A204.1 (cell line): ENCODE results near the gene ZNF366.

Experiments used
- FAIRE-seq: peaks from 2 replicates; lab custom pipeline; 2012; peaks lifted over from hg19 to GRCh38; lab: Jason Lieb, UNC

The ZNF366 gene

DNA sequence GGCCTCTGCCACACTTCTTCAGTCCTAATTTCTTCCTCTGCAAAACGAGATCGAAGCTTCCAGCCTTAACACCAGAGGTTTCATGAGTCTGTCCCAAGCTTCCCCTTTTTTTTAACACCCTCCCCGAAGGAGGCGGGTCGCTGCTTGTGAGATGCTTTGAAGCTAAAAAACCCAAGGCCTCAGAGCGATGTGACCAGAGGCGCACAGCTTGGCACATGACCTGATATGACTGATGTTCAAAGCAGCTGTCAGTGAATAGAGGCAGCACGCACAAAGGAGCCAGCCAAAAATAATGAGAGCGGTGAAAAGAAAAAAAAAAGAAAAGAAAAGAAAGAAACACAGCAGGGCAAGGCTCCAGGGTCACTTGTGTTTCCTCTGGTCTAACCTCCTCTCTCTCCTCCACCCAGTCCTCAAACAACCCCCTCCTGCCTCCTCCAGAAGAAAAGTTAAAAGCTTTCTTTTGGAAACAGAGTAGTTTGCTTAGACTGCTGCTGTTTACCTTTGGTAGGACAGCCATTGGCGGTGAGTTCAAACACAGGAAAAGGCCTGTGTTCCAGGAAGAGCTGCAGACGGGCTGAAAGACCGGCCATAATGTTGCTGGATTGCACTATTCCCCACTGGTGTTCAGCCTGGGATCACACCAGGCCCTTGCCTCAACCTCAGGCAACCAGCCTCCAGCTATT, 10.9 kb upstream of the ZNF366 start:
- no peak for FAIRE-seq

DNA sequence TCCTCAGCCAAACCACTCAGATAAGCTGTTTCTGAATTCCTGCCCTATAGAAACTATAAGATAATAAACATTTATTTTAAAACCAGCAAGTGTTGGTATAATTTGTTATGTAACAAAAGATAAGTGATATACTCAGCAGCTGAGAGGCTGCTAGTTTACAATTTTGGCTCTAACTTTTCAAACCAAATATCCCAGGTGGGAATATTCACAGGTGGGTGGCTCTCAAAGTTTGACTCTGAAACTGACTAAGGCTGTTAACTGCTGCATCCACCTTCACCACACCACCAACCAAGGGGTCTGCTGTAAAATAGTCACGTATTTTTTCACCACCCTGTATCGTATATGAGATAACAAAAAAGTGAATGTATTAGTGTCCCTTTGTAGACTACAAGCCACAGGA, 9.7 kb upstream of the ZNF366 start:
- no peak for FAIRE-seq

DNA sequence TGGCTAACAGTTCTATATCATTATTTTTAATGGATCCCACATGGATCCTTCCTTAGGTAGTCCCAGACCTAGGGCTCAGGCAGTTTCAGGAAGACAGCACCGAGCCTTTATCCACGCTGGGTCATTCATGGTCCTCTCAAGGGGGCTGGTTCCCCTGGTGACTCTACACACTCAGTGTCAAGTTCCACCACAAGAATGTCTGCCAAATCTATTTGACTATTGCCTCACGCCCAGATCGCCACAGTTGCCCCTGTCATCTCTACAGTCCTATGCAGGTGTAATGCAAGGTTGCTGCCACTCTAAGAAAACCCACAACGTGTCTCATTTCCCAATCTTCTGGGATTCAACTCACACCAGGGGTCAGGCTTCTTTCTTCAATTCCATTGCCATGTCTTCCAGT, 8.0 kb upstream of the ZNF366 start:
- no peak for FAIRE-seq

DNA sequence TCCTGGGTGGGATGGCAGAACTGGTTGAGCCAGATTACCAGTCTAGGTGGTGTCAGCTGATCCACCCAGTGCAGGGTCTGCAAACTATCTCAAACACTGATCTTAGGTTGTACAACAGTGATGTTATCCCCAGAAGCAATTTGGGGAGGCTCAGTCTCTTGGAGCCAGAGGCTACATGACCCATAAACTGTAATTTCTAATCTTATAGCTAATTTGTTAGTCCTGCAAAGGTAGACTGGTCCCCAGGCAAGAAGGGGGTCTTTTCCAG, 5.3 kb upstream of the ZNF366 start:
- no peak for FAIRE-seq

DNA sequence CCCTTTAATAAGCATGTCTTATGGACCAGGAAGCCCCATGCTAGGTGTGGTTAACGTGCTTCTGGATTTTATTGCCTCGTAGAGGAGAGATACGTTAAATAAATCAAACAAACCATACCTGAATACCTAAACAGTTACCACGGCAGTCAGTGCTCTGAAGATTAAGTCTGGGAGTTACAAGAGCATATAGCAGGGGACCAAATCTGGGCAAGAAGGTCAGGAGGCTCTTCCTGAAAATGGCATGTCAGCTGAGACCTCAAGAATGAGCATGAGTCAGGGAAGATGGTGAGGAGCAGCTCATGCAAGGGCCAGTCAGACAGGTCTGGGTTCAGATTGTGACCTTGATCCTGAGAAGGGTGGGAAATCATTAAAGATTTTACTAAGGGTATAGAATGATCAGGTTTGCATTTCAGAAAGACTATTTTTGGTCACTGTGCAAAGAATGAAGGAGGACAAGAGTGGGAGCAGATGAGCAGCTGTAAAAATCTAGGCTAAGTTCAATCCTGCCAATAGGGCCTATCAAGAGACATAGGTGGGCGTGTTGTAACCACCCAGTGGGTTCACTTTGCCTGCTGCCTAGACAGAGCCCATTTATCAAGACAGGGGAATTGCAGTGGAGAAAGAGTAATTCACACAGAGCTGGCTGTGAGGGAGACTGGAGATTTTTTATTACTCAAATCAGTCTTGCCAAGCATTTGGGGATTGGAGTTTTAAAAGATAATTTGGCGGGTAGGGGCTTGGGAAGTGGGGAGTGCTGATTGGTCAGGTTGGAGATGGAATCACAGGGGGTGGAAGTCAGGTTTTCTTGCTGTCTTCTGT, 4.8 kb upstream of the ZNF366 start:
- no peak for FAIRE-seq

DNA sequence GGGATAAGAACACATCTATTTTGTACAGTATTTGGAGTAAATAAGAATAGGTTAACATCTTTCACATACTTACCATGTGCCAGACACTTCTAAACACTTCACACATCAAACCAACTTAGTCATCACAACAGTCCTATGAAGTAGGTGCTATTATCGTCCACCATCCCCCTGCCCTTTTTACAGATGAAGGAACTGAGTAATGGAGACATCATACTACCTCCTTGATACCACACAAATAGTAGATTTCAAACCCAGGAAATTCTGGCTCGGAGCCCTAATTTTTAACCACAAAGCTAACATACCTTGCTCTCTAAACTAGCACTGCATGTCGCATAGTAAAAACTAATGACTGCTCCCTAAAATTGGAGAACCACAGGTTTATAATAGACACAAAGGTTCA, 4.2 kb upstream of the ZNF366 start:
- FAIRE-seq = no peak

DNA sequence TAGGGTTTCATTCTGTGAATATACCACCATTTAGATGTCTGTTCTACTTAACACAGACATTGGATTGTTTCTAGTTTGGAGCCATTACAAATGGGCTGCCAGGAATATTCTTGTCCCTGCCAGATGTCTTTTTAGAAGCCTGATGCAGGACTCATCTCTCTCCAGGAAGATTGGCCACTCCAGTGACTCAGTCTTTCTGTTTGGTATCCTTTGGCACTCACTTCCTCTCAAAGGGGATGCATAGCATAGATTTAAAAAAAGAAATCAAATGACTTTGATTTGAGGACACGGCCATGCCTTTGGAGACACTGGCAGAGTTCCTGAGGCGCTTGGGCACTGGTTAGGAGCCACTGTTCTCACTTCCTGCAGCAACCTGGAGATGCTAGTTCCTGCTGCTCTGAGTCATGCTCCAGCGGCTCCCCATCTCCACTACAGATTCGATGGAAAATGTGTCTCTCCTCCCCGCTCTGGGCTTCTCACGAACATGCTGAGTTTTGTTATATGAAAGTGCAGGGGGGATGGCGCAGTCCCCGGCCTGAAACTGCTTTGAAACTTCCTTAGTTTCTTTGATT, 3.5 kb upstream of the ZNF366 start:
- FAIRE-seq = no peak

DNA sequence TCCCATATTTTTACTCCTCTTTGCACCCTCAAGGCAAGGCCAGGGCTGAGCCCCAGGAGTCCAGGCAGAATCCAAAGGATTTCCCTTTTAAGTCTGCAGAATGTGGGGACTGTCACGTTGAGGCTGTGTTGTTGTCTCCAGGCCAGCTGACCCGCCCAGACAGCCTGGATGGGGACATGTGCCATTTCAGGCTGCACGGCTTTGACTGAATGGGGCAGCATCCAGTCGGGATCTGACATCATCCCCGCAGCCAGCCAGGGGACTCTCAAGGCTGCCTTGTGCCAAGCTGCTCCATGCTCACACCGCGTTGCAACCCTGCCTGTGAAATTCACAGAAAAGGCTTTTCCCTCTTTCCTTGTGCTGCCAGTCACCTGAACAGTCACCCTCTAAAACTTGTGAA, 2.2 kb upstream of the ZNF366 start:
- FAIRE-seq = no peak

DNA sequence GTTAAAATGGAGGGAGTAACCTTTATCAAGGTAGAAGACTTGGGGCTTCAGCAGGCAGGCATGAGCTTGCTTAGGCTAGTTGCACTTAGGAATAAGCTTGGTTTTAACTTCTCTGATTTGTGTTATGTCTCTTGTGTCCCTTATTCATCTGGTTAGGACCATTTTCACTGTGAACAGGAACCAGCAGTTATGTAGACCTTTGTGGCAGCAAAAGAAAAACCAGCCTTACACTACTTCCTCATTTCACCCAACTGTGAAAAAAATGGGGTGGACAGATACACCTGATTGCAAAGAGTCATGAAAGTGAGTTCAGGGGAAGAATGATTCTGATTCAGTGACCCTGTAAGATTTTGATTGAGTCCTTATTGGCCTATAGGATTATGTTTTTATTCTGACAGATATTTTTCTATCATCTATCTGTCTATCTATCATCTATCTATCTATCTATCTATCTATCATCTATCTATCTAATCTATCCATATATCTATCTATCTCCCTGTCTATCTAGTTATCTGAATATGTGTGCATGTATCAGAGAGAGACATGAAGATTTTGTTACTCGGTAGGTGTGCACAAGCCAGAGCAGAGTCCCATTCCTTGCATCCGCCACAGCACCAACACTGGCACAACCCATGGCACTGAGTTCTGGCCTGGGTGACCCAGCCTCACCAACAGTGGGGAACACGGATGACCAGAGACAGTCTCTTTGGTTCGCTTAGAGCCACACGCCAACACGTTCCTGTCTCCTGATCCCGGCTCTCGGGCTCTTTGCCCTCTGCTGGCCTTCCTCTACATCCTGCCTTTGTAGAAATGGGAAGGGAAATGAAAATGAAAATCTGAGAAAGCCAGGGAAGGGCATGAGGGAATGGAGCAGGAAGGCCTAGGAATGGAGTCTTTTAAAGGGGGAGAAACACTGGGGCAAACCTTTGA, 1.3 kb upstream of the ZNF366 start:
- FAIRE-seq = no peak

DNA sequence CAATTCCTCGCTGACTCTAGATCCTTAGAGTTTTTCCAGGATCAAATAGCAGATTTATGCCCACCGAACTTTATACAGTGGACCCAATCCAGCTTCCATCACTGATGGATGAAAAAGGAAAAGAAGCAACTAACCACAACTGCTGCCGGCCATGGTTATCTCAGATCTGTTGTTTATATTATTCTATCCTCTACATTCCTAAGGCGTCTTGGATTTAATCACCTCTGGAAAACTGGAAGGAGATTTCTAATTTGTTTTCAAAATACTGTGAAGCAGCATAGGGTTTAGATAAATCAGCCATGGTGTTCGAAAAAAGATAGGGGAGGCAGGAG, 663 bp upstream of the ZNF366 start:
- FAIRE-seq = no peak

DNA sequence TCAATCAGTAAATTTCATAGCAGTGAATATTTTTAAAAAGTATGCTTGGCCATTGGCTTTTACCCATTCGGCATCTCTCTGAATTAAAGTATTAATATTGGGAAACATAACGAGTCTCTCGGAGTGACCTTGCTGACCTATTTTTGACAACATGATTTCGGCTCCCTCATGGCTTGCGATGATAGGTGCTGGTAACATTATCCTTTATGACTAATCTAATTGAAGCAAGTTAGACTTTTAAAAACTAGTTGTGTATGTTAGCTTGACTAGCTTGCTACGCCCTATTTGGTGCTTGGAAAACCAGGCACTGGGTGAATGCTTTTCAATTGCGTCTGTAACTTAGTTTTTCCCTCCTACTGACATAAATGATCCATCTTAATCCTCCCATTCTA, 1.1 kb downstream of the ZNF366 start:
- no peak for FAIRE-seq

DNA sequence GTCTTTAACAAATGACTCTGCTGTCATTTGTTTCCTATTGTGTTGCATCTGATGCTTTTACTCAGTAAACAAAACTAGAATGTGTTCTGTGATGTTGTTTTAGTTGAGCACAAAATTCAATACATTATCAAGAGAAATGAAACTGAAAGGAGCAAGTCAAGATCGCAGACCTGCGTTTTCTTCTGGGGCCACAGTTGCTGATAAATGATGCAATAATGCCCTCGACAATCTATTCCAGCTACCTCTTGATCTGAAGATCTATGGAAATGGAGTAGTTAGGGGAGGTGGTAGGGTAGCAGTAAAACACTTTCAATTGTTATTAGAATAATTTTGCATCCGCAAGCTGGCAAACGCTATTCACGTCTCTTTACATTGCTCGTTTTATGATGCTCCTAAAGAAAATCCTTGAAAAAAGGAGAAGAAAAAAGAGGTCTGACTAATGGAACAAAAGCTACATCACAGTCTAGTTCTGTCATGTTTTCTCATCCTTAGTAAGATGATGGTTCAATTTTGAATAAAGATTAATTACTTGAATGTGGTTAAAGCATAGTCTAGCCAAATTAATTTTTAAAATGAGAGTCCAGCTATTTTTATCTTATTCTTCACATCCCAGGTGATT, 1.6 kb downstream of the ZNF366 start:
- no peak for FAIRE-seq

DNA sequence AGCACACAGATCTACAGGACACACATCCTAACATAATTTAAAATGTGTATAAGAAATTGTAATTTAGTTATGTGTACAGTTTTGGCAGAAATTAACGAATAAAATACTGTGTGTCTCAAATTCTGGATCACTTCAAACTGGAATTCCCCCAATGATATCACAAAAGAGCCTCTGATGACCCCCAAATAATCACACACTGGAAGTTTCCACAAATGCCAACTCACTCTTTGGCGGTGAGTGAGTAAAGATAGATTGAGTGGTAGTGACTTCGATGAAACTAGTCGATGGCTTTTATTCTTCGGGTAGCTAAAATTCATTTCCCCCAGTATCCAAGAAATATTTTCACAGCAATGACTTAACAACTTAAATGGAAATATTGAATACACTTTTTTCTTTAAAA, 2.2 kb downstream of the ZNF366 start:
- no peak for FAIRE-seq

DNA sequence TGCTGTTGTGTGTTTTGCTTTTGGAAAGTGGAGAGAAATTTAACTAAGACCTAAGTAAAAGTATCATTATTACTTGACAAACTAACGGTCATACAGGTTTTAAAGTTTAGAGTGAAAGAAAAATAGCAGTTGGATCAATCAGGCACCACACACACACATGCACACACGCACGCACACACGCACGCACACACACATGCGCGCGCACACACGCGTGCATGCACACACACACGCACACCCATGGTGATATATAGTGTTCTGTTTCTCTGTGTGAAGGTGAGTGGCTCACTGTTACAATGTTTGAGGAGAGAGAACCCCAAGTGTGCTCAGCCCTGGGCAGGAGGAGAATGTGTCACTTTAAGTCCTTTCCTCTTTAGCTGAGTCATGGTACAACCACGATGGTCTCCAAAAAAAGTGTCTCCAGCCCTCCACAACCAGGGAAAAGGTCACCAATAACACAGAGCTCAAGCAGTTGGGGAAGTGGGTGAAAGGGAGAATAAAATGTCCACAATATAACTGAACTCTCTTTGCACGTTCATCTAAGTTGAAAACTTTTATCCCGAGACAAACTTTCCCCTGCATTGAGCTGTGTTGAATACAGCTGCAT, 3.2 kb downstream of the ZNF366 start:
- no peak for FAIRE-seq

DNA sequence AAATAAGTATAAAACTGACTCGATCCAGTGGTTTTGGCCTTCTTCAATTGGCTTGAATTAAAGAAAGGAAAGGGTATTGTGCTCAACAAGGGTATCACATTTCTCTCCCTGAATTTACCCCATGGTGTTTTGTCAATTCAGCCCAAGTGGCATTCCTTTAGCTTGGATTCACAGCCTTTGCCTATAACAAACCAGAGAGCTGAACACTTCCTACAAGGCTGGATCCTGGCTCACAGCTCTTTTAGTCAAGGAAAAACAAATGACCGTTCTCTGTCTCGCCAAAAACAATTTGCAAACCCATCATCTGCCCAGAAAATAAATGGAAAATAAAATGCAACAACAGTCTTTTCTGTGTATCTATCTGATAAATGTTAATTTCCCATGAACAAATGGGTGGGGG, 5.7 kb downstream of the ZNF366 start:
- FAIRE-seq = no peak

DNA sequence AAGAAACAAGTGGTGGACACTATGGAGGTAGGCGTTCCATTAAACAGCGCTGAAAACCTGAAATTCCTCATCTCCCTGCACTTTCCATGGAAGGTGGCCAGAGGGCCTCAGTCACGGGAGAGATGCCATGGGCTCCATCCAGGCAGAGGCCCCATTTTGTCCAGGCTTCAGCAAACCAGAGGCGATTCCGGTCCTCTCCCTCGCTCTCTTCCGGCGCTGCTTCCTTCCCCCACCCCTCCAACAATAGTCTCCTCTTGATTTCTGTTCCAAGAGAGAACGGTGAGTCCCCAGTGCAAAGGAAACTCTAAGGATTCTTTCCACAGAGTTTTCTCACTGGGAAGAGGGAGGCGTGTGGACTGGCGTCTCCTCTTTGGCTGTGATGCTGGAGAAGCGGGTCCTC, 7.5 kb downstream of the ZNF366 start:
- no peak for FAIRE-seq

DNA sequence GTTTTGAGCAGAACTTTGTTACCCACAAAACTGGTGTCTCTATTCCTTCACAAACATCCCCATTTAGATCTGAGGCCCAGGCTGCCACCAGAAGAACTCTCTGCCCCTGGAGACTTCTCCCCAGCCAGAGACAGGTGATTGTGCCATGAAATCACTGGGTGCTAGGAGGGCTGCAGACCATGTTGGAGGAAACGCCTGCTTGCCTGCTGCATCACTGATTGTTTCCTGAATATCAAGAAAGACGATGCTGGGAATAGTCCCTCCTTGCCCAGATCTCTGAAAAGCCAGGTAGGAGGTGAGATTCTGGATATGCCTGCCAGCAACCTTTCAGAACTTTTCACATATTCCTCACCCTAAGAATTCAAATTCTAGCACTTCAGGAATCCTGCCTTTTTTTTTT, 8.1 kb downstream of the ZNF366 start:
- no peak for FAIRE-seq

DNA sequence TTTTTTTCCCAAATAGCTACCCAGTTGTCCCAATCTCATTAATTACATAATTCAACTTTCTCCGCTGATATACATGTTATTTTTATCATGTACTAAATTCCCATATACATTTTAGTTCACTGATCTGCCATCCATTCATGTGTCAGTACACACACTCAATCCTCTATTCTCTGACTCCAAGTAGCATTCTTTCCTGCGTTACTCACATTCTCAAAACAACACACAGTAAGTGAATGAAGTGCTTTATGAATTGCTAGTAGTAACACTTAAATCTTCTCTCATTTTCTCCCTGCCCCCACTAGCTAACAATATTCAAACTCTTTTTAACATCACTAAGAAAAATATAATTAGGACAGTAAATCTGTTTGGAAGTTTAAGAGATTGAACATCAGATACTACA, 8.9 kb downstream of the ZNF366 start:
- FAIRE-seq = no peak

DNA sequence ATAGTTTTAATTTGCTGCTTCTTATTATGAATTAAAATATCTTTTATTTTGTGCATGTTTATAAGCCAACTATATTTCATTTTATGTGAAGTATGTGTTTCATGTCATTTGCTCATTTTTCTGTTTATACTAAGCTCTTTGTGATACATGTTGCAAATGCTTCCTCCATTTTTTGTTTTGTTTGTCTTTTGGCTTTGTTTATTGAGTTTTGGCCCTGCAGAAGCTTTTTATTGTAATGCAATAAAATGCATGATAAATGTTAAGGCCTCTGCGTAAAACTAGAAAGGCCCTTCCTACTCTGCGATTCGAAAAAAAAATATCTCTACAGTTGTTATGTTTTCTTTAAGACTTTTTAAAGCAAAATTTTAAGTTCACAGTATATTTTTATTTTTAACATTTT, 9.4 kb downstream of the ZNF366 start:
- no peak for FAIRE-seq

DNA sequence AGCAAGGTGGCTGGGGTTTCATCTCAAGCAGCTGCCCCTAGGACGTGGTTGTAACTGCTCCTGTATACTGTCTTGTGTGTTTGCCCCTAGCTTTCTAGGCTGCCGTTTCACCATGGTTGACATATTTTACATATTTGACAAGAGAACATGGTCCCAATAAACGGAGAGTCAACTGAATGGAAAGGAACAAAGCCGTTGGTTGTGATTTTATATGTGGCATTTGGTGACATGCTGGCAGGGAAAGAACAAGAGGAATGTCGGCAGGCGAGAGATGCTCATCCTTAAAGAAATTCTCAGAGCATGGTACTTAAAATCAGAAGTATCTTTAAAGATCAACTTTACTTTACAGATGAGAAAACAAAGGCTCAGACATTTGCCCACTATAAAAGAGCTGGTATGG, 11.8 kb downstream of the ZNF366 start:
- FAIRE-seq = no peak

DNA sequence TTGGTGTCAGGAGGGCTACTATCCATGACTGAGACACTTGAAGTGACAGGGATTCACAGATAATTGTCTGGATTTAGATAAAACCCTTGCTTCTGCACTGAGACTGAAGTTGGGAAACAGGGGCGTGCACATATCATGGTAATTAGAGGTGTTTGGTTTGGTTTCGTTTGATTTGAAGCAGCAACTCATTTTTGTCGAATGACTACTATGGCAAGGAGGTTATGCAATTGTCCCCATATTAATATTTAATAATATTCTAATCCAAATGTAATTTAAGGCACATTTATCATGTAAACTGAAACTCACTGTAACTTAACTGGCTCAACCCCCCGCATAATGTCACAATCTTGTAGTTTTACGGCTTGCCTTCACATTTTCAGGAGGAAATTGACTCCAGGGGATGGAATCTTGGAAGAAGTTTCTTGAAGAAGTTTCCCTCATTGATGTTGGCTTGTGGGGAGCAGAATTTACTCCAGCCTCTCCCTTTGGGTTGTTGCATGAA, 12.5 kb downstream of the ZNF366 start:
- no peak for FAIRE-seq

DNA sequence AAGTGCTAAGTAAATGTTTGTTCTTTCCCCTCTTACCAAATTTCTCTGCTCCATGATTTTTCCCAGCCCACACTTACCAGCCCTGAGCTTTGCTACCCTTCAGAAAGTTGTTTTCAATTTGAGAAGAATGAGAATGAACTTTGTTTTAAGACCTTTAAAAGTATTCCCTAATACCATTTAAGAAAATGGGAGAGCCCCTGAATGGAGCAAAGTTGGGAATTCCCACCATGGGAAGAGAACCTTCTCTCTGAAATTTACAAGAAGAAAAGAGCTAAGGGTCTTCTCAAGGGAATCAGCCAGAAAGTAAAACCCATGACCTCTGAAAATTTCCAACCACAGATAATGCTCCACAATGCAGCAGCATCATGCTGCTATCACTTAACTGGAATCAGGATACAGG, 17.7 kb downstream of the ZNF366 start:
- no peak for FAIRE-seq
